K562 (cell line): ENCODE measurements around the gene HOXA13. TPM values are rescaled to one million over a fixed set of nuclear protein-coding genes. Genes with fewer than 3 reads are reported as not detected.

ENCODE experiments used
- ATAC-seq: fragments of 200-7000 bp; cut with Tn5 transposase; 3 replicates; pipeline ENCODE4 v1.9.1; 2020; ENCODE audit warnings: moderate library complexity
- BruUV-seq: library from RNA; stranded (reverse); fragments of 400-500 nt; replicated peaks from 2 replicates; lab custom pipeline; 2021; lab: Mats Ljungman, UMichigan
- CTCF ChIA-PET: fragments of 300-600 bp; formaldehyde crosslinking; extraction: SDS; loops from one replicate; lab custom pipeline; 2021; ENCODE audit warnings: low intra/inter-chr PET ratio; lab: Yijun Ruan, JAX
- POLR2A ChIA-PET: fragments of 300-600, 350-650 bp; sonication (Branson Sonifier 250); formaldehyde crosslinking; extraction: SDS; loops from one replicate; lab custom pipeline; 2021; ENCODE audit warnings: antibody characterized with exemption, inconsistent platforms; lab: Yijun Ruan, JAX
- DNase-seq, 4 experiments: peaks; one replicate each; pipeline versions ENCODE4 v3.0.0 to v3.0.0-alpha.2; 2011 to 2018; ENCODE audit warnings: low spot score in 3 of 4, mixed read lengths in 3 of 4; ENCODE audit errors: extremely low read depth in 1 of 4
- FAIRE-seq: peaks from 2 replicates; lab custom pipeline; 2011; peaks lifted over from hg19 to GRCh38; lab: Jason Lieb, UNC
- H2AFZ ChIP-seq: 2 replicates; pipeline ENCODE4 v1.6.0; 2011; ENCODE audit warnings: low read depth, low read length, control low read depth, inconsistent platforms
- H3K27ac ChIP-seq: fragments of 200-600 bp; 3 replicates; pipeline ENCODE4 v1.8.0; 2011; ENCODE audit warnings: low read depth, mild to moderate bottlenecking, control low read depth, inconsistent platforms, low read length, moderate library complexity, mixed read lengths; ENCODE audit errors: extremely low read depth
- H3K27me3 ChIP-seq, 2 experiments: fragments of 300-600 bp in 1 of 2; 2 replicates in 1 of 2; 3 replicates in 1 of 2; pipeline versions ENCODE4 v1.6.0 to v1.8.0; 2011; ENCODE audit warnings: inconsistent platforms in 2 of 2, low read length in 2 of 2, mild to moderate bottlenecking in 1 of 2, mixed read lengths in 1 of 2, moderate library complexity in 1 of 2; ENCODE audit not compliant: control insufficient read depth in 2 of 2, insufficient read depth in 2 of 2
- H3K36me3 ChIP-seq: fragments of 300-600 bp; 3 replicates; pipeline ENCODE4 v1.8.0; 2011; ENCODE audit warnings: mild to moderate bottlenecking, low read length, inconsistent platforms; ENCODE audit not compliant: control insufficient read depth, insufficient read depth
- H3K4me1 ChIP-seq, 2 experiments: fragments of 200-600 bp in 1 of 2; replicated peaks in 1 of 2; 2 replicates in 1 of 2; 3 replicates in 1 of 2; pipeline versions ENCODE4 v1.5.1 to v1.8.0; 2011; ENCODE audit warnings: inconsistent platforms in 2 of 2, low read length in 2 of 2, mild to moderate bottlenecking in 1 of 2, mixed read lengths in 1 of 2, moderate library complexity in 1 of 2; ENCODE audit not compliant: control insufficient read depth in 2 of 2, insufficient read depth in 2 of 2
- H3K4me2 ChIP-seq: 2 replicates; pipeline ENCODE4 v1.6.1; 2011; ENCODE audit warnings: low read length, control low read depth, inconsistent platforms, mixed read lengths; ENCODE audit not compliant: insufficient read depth
- H3K4me3 ChIP-seq: fragments of 200-600 bp; sonication (generic), shearing (Covaris generic); 2 replicates; pipeline ENCODE4 v1.5.1; 2016; ENCODE audit warnings: control low read depth, inconsistent platforms
- H3K79me2 ChIP-seq: fragments of 200-600 bp; 3 replicates; pipeline ENCODE4 v1.8.0; 2011; ENCODE audit warnings: low read length, inconsistent platforms; ENCODE audit not compliant: control insufficient read depth, insufficient read depth
- H3K9ac ChIP-seq, 2 experiments: 2 replicates each; pipeline versions ENCODE4 v1.6.0 to v1.6.1; 2011; ENCODE audit warnings: low read depth in 2 of 2, low read length in 2 of 2, control low read depth in 1 of 2, inconsistent platforms in 1 of 2, mild to moderate bottlenecking in 1 of 2, mixed read lengths in 1 of 2; ENCODE audit not compliant: insufficient read depth in 1 of 2
- H3K9me1 ChIP-seq: one replicate; pipeline ENCODE4 v1.6.0; 2011; ENCODE audit warnings: inconsistent platforms, mild to moderate bottlenecking, low read length, moderate library complexity; ENCODE audit not compliant: control insufficient read depth, insufficient read depth
- H3K9me3 ChIP-seq: replicated peaks from 2 replicates; pipeline ENCODE4 v1.5.1; 2011; ENCODE audit warnings: low read depth, low read length, inconsistent platforms; ENCODE audit not compliant: control insufficient read depth, insufficient read depth
- H4K20me1 ChIP-seq: replicated peaks from 2 replicates; pipeline ENCODE4 v1.6.1; 2011; ENCODE audit warnings: low read length, inconsistent platforms, mixed read lengths; ENCODE audit not compliant: control insufficient read depth, insufficient read depth
- ATF6 ChIP-seq: sonication (generic); formaldehyde crosslinking; IDR thresholded peaks from 2 replicates; pipeline ENCODE4 v1.4.0; 2020; ENCODE audit warnings: mild to moderate bottlenecking, missing genetic modification reagents
- BRCA1 ChIP-seq, 2 experiments: fragments of 450-650 bp in 1 of 2; sonication (generic) in 1 of 2; formaldehyde crosslinking in 1 of 2; IDR thresholded peaks; 2 replicates each; pipeline versions ENCODE4 v1.5.0 to v1.6.1; 2017 to 2020; ENCODE audit warnings: mild to moderate bottlenecking in 1 of 2, missing genetic modification reagents in 1 of 2
- CLOCK ChIP-seq: fragments of 250-450 bp; sonication (Bioruptor Pico); IDR thresholded peaks from 2 replicates; pipeline ENCODE4 v1.4.0; 2020; ENCODE audit warnings: mild to moderate bottlenecking, moderate library complexity, borderline replicate concordance
- ELF1 ChIP-seq: fragments of 200-800 bp; sonication (Bioruptor generic); IDR thresholded peaks from 2 replicates; pipeline ENCODE4 v1.6.1; 2016; ENCODE audit warnings: missing genetic modification characterization, missing compliant biosample characterization
- FOXP1 ChIP-seq: sonication (generic); formaldehyde crosslinking; IDR thresholded peaks from 2 replicates; pipeline ENCODE4 v1.8.0; 2022; ENCODE audit warnings: mild to moderate bottlenecking, missing genetic modification reagents
- FOXP4 ChIP-seq: sonication (generic); formaldehyde crosslinking; IDR thresholded peaks from 2 replicates; pipeline ENCODE4 v1.8.0; 2022; ENCODE audit warnings: mild to moderate bottlenecking, missing genetic modification reagents, borderline replicate concordance
- GABPB2 ChIP-seq: fragments of 250-450 bp; sonication (Bioruptor Pico); conservative IDR thresholded peaks from 2 replicates; pipeline ENCODE4 v1.5.1; 2021; ENCODE audit warnings: mild to moderate bottlenecking
- MAFG ChIP-seq: fragments of 450-650 bp; conservative IDR thresholded peaks from 2 replicates; pipeline ENCODE4 v1.6.1; 2016; ENCODE audit warnings: missing genetic modification characterization, missing compliant biosample characterization
- PKNOX1 ChIP-seq: fragments of 450-650 bp; IDR thresholded peaks from 2 replicates; pipeline ENCODE4 v1.6.1; 2016
- POLR2AphosphoS5 ChIP-seq: IDR thresholded peaks from 2 replicates; pipeline ENCODE4 v1.6.1; 2011; ENCODE audit warnings: mild to moderate bottlenecking, low read depth, low read length, moderate library complexity; ENCODE audit not compliant: control insufficient read depth, insufficient read depth
- POLR3A ChIP-seq: IDR thresholded peaks from 2 replicates; pipeline ENCODE4 v1.6.1; 2011; ENCODE audit warnings: borderline replicate concordance, mild to moderate bottlenecking, moderate library complexity; ENCODE audit not compliant: insufficient read length, insufficient read depth; ENCODE audit errors: extremely low read depth
- RBM15 ChIP-seq: fragments of 200-400 bp; formaldehyde crosslinking; IDR thresholded peaks from 2 replicates; pipeline ENCODE4 v1.6.1; 2018; ENCODE audit warnings: mild to moderate bottlenecking, low read length, moderate library complexity; ENCODE audit not compliant: insufficient read depth
- WGBS: fragments of 100-300 bp; shearing (Covaris generic); methylation state at CpG from one replicate; pipeline ENCODE4 v1.1.6; 2016; ENCODE audit warnings: low coverage, mixed read lengths; ENCODE audit not compliant: insufficient coverage; ENCODE audit errors: missing lambda C conversion rate; 5-methylcytosine and 5-hydroxymethylcytosine counted together
- in situ Hi-C: fragments of 300-500 bp; cut with MboI; formaldehyde crosslinking; loops from 4 replicates; pipeline ENCODE4 v1.15.0; 2018; ENCODE audit warnings: inconsistent platforms, mixed read lengths
- intact Hi-C: fragments of 100-400 bp; cut with micrococcal nuclease; formaldehyde crosslinking; loops from 2 replicates; pipeline ENCODE4 v1.14.2; 2022
- polyA plus RNA-seq, 8 experiments: library from polyadenylated mRNA; depleted of rRNA in 4 of 8; stranded (reverse) in 5 of 8; unstranded in 3 of 8; fragments of >200 nt; fragmentation: Nextera tagmentation in 2 of 8; fragmentation: Illumina TruSeq in 1 of 8; extraction: Ambion mirVana in 2 of 8; extraction: Trizol in 1 of 8; gene quantifications; 2 replicates each; pipeline versions ENCODE4 v1.2.1 to v1.2.3, GENCODE V29; 2011 to 2014; ENCODE audit warnings: inconsistent platforms in 1 of 8, missing spikeins in 1 of 8
- total RNA-seq, 7 experiments: library from RNA; depleted of rRNA in 6 of 7; stranded (reverse); fragments of >200 nt in 6 of 7; fragmentation: Illumina TruSeq in 2 of 7; extraction: Trizol in 2 of 7; gene quantifications; 2 replicates each; pipeline versions ENCODE4 v1.2.1 to v1.2.3, GENCODE V29; 2011 to 2021; ENCODE audit warnings: low replicate concordance in 1 of 7

Gene HOXA13
- total and polyA plus RNA-seq, 9 of the 15 experiments (the other 6 are each of a cell fraction or from before 2014, with no cell fraction given), result not detected

GRCh38 chr7:27157702-27158431, 42.0 kb downstream of the HOXA13 start:
- intact Hi-C loops (no loop called here), in situ Hi-C loops (loop anchor here (25.0 kb wide), 3 partner anchors 646 to 1271 kb away; no protein-coding TSS in a partner anchor)
- Histone ChIP-seq H3K79me2 (no peaks in the 10 kb centered on the region), H3K27ac (no peak overlapping the region), H4K20me1 (no peaks in the 10 kb centered on the region), H3K4me3 (no peak overlapping the region), H3K9ac (no peak overlapping the region), H2AFZ (no peak overlapping the region), H3K9me1 (no peaks in the 10 kb centered on the region), H3K27me3 (peaks cover 13 to 78% of the 10 kb centered on the region in 2 experiments; a peak in 3 of 5 replicates), H3K4me1 (peaks cover 0 to 16% of the 10 kb centered on the region in 2 experiments; a peak in 2 of 5 replicates), H3K4me2 (no peak overlapping the region), H3K36me3 (no peaks in the 10 kb centered on the region), H3K9me3 (no peaks in the 10 kb centered on the region)
- 9% methylated on average over 28 of the region's 30 CpGs for WGBS
- no peak for DNase-seq
- ATAC-seq, result no peak
- CTCF ChIA-PET, result no interaction called here
- POLR2A ChIA-PET, result interaction anchor here (0.6 kb wide), 1 partner anchor 630 kb away, joined by 4 read pairs; no protein-coding TSS in a partner anchor
- no TSS peak for BruUV-seq
- FAIRE-seq, result no peak
- no peak for TF ChIP-seq GABPB2 (CRISPR knock-in tag)
- no peak for TF ChIP-seq FOXP1
- no peak for TF ChIP-seq PKNOX1
- TF ChIP-seq FOXP4 (CRISPR knock-in tag), result no peak
- TF ChIP-seq CLOCK (CRISPR knock-in tag), result no peak
- TF ChIP-seq RBM15, result no peak
- no peak for TF ChIP-seq ELF1 (tag)
- TF ChIP-seq POLR2AphosphoS5, result no peak
- no peak for TF ChIP-seq POLR3A
- TF ChIP-seq BRCA1 (IDR thresholded peaks at IDR 0.05), result no peak
- no peak for TF ChIP-seq BRCA1 (CRISPR knock-in tag; IDR thresholded peaks at IDR 0.05)
- TF ChIP-seq ATF6 (CRISPR knock-in tag), result no peak
- TF ChIP-seq MAFG (tag), result no peak
